ENCODE data around the gene FKBP5.

The FKBP5 gene

DNA sequence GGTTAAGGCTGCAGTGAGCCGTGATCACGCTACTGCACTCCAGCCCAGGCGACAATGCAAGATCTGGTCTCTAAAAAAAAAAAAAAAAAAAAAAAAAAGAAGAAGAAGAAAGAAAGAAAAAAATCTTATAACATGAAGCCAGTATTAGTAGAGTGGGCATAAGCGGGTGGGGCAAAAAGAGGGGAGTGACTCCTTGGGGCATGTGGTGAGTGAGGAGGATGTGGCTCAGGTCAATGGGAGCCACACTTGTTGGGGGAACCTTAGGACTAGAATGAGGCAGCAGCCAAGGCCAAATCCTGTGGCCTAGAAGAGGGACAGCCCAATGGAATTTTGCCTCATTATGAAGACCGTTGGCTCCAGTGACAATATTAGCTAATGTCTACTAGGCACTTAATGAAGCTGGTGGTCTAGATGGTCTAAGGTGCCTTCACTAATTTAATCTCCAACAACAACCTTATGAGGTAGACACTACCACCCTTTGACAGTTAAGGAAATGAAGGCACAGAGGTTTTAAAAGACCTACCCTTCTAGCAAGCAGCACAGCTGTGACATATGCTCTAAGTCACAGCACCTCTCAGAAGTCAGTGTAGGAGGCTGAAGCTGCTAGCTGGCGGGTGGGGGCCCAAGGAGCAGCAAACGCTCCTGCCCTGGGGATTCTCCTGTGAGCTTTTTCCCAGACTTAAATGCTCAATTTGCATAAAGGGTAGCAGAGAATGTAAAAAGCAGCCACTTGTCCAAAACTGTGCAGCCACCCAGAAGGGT is 24.5 kb upstream of the FKBP5 start:
- peak overlapping the region; percentile 47; the same call in 1 of the 2 replicates for H3K4me2 ChIP-seq (ENCODE audit: low read length)
- H3K79me2 ChIP-seq (ENCODE audit: insufficient read depth, low read length): no peaks in the 10 kb centered on the region
- H3K9me2 ChIP-seq (ENCODE audit: low read depth, low read length): no peaks in the 10 kb centered on the region
- no peak overlapping the region for H2AFZ ChIP-seq (ENCODE audit: low read length)
- peak overlapping the region; percentile 52; the same call in 1 of the 2 replicates for H3K9ac ChIP-seq (ENCODE audit: low read length)
- H3K27ac ChIP-seq (ENCODE audit: low read depth, low read length, poor library complexity, severe bottlenecking): peak overlapping the region; percentile 85
- no peaks in the 10 kb centered on the region for H3F3A ChIP-seq (ENCODE audit: insufficient read depth, low read length)
- no peak for TF ChIP-seq EZH2 (IDR thresholded peaks at IDR 0.05; ENCODE audit: borderline replicate concordance, low read length)
- TF ChIP-seq, protein P1, sequence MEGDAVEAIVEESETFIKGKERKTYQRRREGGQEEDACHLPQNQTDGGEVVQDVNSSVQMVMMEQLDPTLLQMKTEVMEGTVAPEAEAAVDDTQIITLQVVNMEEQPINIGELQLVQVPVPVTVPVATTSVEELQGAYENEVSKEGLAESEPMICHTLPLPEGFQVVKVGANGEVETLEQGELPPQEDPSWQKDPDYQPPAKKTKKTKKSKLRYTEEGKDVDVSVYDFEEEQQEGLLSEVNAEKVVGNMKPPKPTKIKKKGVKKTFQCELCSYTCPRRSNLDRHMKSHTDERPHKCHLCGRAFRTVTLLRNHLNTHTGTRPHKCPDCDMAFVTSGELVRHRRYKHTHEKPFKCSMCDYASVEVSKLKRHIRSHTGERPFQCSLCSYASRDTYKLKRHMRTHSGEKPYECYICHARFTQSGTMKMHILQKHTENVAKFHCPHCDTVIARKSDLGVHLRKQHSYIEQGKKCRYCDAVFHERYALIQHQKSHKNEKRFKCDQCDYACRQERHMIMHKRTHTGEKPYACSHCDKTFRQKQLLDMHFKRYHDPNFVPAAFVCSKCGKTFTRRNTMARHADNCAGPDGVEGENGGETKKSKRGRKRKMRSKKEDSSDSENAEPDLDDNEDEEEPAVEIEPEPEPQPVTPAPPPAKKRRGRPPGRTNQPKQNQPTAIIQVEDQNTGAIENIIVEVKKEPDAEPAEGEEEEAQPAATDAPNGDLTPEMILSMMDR (IDR thresholded peaks at IDR 0.05; ENCODE audit: low read length): no peak
- H3K36me3 ChIP-seq (ENCODE audit: insufficient read depth, low read length): no peaks in the 10 kb centered on the region
- no peaks in the 10 kb centered on the region for H4K20me1 ChIP-seq (ENCODE audit: insufficient read depth, low read length)
- no peak overlapping the region for H3K4me3 ChIP-seq (ENCODE audit: low read depth, low read length, poor library complexity, severe bottlenecking)
- H3K4me1 ChIP-seq (ENCODE audit: insufficient read depth, low read length, severe bottlenecking): peaks cover 38% of the 10 kb centered on the region
- H3K27me3 ChIP-seq (ENCODE audit: insufficient read depth, low read length): no peaks in the 10 kb centered on the region
- no peaks in the 10 kb centered on the region for H3K9me3 ChIP-seq (ENCODE audit: low read length)

- H3K9me3 ChIP-seq (ENCODE audit: low read length): no peaks in the 10 kb centered on the region
- no peak overlapping the region for H3K27ac ChIP-seq (ENCODE audit: low read depth, low read length, poor library complexity, severe bottlenecking)
- H3K36me3 ChIP-seq (ENCODE audit: insufficient read depth, low read length): no peaks in the 10 kb centered on the region
These were observed 23.0 kb upstream of the FKBP5 start for GRCh38 chr6:35711731-35712130.

DNA sequence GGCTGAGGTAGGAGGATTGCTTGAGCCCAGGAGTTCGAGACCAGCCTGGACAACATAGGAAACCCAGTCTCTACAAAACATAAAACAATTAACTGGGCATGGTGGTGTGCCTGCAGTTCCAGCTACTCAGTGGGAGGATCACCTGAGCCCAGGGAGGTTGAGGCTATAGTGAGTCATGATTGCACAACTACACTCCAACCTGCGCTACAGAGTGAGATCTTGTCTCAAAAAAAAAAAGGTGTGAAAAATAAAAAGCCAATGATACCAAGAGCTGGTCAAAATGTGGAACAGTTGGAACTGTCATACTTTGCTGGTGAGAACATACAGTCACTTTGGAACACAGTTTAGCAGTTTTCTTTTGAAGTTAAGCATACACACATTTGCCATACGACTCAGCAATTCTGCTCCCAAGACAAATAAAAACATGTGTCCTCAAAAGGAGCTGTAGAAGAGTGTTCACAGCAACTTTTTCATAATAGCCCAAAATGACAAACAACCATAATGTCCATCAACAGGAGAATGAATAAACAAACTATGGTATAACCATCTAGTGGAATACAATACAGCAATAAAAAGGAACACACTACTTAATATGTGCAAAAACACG is 21.6 kb upstream of the FKBP5 start:
- no peaks in the 10 kb centered on the region for H3K27me3 ChIP-seq (ENCODE audit: insufficient read depth, low read length)
- no peaks in the 10 kb centered on the region for H3K9me2 ChIP-seq (ENCODE audit: low read depth, low read length)
- peaks cover 15% of the 10 kb centered on the region for H3K4me1 ChIP-seq (ENCODE audit: insufficient read depth, low read length, severe bottlenecking)
- TF ChIP-seq, protein P1 (IDR thresholded peaks at IDR 0.05; ENCODE audit: low read length): no peak
- H3K4me3 ChIP-seq (ENCODE audit: low read depth, low read length, poor library complexity, severe bottlenecking): no peak overlapping the region
- no peaks in the 10 kb centered on the region for H3K9me3 ChIP-seq (ENCODE audit: low read length)
- no peak overlapping the region for H3K27ac ChIP-seq (ENCODE audit: low read depth, low read length, poor library complexity, severe bottlenecking)
- no peak overlapping the region for H3K9ac ChIP-seq (ENCODE audit: low read length)
- H4K20me1 ChIP-seq (ENCODE audit: insufficient read depth, low read length): no peaks in the 10 kb centered on the region
- no peak overlapping the region for H3K4me2 ChIP-seq (ENCODE audit: low read length)
- no peaks in the 10 kb centered on the region for H3K79me2 ChIP-seq (ENCODE audit: insufficient read depth, low read length)
- H2AFZ ChIP-seq (ENCODE audit: low read length): no peak overlapping the region
- H3K36me3 ChIP-seq (ENCODE audit: insufficient read depth, low read length): no peaks in the 10 kb centered on the region
- H3F3A ChIP-seq (ENCODE audit: insufficient read depth, low read length): no peaks in the 10 kb centered on the region

More at GRCh38 chr6:35711731-35712130, 23.0 kb upstream of the FKBP5 start:
- Histone ChIP-seq H3K79me2 (ENCODE audit: insufficient read depth, low read length) (no peaks in the 10 kb centered on the region), H2AFZ (ENCODE audit: low read length) (no peak overlapping the region), H3K27me3 (ENCODE audit: insufficient read depth, low read length) (no peaks in the 10 kb centered on the region), H3K9me2 (ENCODE audit: low read depth, low read length) (no peaks in the 10 kb centered on the region), H3K4me3 (ENCODE audit: low read depth, low read length, poor library complexity, severe bottlenecking) (no peak overlapping the region), H4K20me1 (ENCODE audit: insufficient read depth, low read length) (no peaks in the 10 kb centered on the region), H3K4me2 (ENCODE audit: low read length) (no peak overlapping the region), H3K9ac (ENCODE audit: low read length) (no peak overlapping the region), H3F3A (ENCODE audit: insufficient read depth, low read length) (no peaks in the 10 kb centered on the region), H3K4me1 (ENCODE audit: insufficient read depth, low read length, severe bottlenecking) (peaks cover 23% of the 10 kb centered on the region)
- TF ChIP-seq, protein P1 (IDR thresholded peaks at IDR 0.05; ENCODE audit: low read length): no peak
- no peak for TF ChIP-seq EZH2 (IDR thresholded peaks at IDR 0.05; ENCODE audit: borderline replicate concordance, low read length)

All from OCI-LY1 (cell line).